GM23248 (cell line): ENCODE measurements around the gene KRT26.

Source experiments
- EZH2 ChIP-seq: fragments of 200-600 bp; sonication (generic); IDR thresholded peaks from 2 replicates; pipeline ENCODE4 v1.6.1; 2018; ENCODE audit warnings: antibody characterized with exemption, mild to moderate bottlenecking; ENCODE audit not compliant: insufficient read depth, poor library complexity, severe bottlenecking
- EZH2phosphoT487 ChIP-seq: fragments of 200-600 bp; sonication (generic); IDR thresholded peaks from 2 replicates; pipeline ENCODE4 v1.6.1; 2018; ENCODE audit warnings: antibody characterized with exemption, moderate library complexity, mild to moderate bottlenecking, low read depth; ENCODE audit not compliant: insufficient read depth

GRCh38 chr17:40803617-40804082 is 31.6 kb upstream of the KRT26 start:
- TF ChIP-seq EZH2: no peak
- no peak for TF ChIP-seq EZH2phosphoT487
